ENCODE results near the gene DPH7.

The DPH7 gene

GRCh38 chr9:137505421-137506140 is 73.1 kb downstream of the DPH7 start:
- H3K27me3 ChIP-seq (ENCODE audit: control insufficient read depth, insufficient read depth, low read length) = no peaks in the 10 kb centered on the region
- no peak overlapping the region for H3K9ac ChIP-seq (ENCODE audit: low read length)
- no peak overlapping the region for H3K4me3 ChIP-seq (ENCODE audit: low read length)
- no peaks in the 10 kb centered on the region for H3K9me3 ChIP-seq (ENCODE audit: control insufficient read depth, low read length)
- H3K36me3 ChIP-seq (ENCODE audit: control insufficient read depth, insufficient read depth, low read length) = no peaks in the 10 kb centered on the region
- no peaks in the 10 kb centered on the region for H3K4me1 ChIP-seq (ENCODE audit: control insufficient read depth, insufficient read depth, low read length)
